GM19397 (cell line): Measurements from ENCODE around the gene HK2.
"Not testable (repeated sequence)": the region's sequence is repeated elsewhere in the genome, so short reads cannot be mapped to it uniquely, and the experiment has no call there.

ENCODE experiments used
- ATAC-seq: cut with Tn5 transposase; IDR thresholded peaks from one replicate; pipeline ENCODE4 v1.9.1; 2021; ENCODE audit warnings: mild to moderate bottlenecking, moderate library complexity; ENCODE audit not compliant: unreplicated experiment

The HK2 gene

GRCh38 chr2:74876081-74876886, 42.4 kb downstream of the HK2 start:
- peak; percentile 68 for ATAC-seq

- no peak for ATAC-seq
Measured at GRCh38 chr2:74877376-74877775, 43.4 kb downstream of the HK2 start.

GRCh38 chr2:74877781-74878433, 44.0 kb downstream of the HK2 start:
- no peak for ATAC-seq

- no peak for ATAC-seq
Measured at GRCh38 chr2:74878551-74878950, 44.6 kb downstream of the HK2 start.

- no peak for ATAC-seq
Measured at GRCh38 chr2:74880054-74880728, 46.3 kb downstream of the HK2 start.

GRCh38 chr2:74881176-74881575, 47.2 kb downstream of the HK2 start:
- ATAC-seq: no peak

GRCh38 chr2:74881626-74882298, 47.8 kb downstream of the HK2 start:
- ATAC-seq: no peak

GRCh38 chr2:74882299-74882687, 48.4 kb downstream of the HK2 start:
- no peak for ATAC-seq

- ATAC-seq: no peak
Measured at GRCh38 chr2:74883011-74883410, 49.1 kb downstream of the HK2 start.

GRCh38 chr2:74884118-74884762, 50.3 kb downstream of the HK2 start:
- ATAC-seq: no peak

- ATAC-seq: no peak
Measured at GRCh38 chr2:74884866-74885265, 50.9 kb downstream of the HK2 start.

GRCh38 chr2:74886251-74886650, 52.3 kb downstream of the HK2 start:
- no peak for ATAC-seq

GRCh38 chr2:74886811-74887210, 52.9 kb downstream of the HK2 start:
- ATAC-seq: no peak

GRCh38 chr2:74887445-74887951, 53.6 kb downstream of the HK2 start:
- no peak for ATAC-seq

GRCh38 chr2:74887960-74888700, 54.2 kb downstream of the HK2 start:
- ATAC-seq: no peak

GRCh38 chr2:74889159-74889558, 55.2 kb downstream of the HK2 start:
- ATAC-seq: no peak

GRCh38 chr2:74890711-74891110, 56.8 kb downstream of the HK2 start:
- ATAC-seq: no peak

GRCh38 chr2:74891136-74891764, 57.3 kb downstream of the HK2 start:
- no peak for ATAC-seq

GRCh38 chr2:74891816-74892215, 57.9 kb downstream of the HK2 start:
- not testable (repeated sequence) for ATAC-seq
